ENCODE results near the gene EHBP1.

Gene EHBP1

DNA sequence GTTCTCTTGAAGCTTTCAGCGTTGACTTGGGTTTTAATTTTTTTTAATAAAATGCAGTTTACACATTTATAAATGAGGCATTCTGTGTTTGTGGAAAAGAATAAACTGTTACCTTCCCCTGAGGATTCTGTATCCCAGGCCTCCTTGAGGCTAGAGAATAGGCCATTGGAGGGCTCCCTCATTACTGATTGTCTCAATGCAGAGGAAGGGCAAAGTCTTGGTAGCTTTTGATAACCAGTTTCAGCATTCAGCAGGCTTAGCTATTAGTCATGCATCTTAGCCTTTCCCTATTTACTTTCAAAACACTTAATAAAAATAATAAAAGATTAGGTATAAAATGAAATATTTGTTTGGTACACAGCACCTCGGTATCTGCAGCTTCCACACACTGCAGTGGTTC, 287.0 kb downstream of the EHBP1 start:
- TF ChIP-seq, protein P1, sequence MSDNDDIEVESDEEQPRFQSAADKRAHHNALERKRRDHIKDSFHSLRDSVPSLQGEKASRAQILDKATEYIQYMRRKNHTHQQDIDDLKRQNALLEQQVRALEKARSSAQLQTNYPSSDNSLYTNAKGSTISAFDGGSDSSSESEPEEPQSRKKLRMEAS (IDR thresholded peaks at IDR 0.05; ENCODE audit: low read depth, low read length) = no peak
- TF ChIP-seq, protein P2, sequence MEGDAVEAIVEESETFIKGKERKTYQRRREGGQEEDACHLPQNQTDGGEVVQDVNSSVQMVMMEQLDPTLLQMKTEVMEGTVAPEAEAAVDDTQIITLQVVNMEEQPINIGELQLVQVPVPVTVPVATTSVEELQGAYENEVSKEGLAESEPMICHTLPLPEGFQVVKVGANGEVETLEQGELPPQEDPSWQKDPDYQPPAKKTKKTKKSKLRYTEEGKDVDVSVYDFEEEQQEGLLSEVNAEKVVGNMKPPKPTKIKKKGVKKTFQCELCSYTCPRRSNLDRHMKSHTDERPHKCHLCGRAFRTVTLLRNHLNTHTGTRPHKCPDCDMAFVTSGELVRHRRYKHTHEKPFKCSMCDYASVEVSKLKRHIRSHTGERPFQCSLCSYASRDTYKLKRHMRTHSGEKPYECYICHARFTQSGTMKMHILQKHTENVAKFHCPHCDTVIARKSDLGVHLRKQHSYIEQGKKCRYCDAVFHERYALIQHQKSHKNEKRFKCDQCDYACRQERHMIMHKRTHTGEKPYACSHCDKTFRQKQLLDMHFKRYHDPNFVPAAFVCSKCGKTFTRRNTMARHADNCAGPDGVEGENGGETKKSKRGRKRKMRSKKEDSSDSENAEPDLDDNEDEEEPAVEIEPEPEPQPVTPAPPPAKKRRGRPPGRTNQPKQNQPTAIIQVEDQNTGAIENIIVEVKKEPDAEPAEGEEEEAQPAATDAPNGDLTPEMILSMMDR (IDR thresholded peaks at IDR 0.05; ENCODE audit: low read depth, low read length) = no peak
- TF ChIP-seq MYC (IDR thresholded peaks at IDR 0.05; ENCODE audit: low read depth, low read length) (no peak), POLR2A (IDR thresholded peaks at IDR 0.05; ENCODE audit: extremely low read depth, insufficient read length) (no peak)
- no peak for DNase-seq (ENCODE audit: low read depth)

DNA sequence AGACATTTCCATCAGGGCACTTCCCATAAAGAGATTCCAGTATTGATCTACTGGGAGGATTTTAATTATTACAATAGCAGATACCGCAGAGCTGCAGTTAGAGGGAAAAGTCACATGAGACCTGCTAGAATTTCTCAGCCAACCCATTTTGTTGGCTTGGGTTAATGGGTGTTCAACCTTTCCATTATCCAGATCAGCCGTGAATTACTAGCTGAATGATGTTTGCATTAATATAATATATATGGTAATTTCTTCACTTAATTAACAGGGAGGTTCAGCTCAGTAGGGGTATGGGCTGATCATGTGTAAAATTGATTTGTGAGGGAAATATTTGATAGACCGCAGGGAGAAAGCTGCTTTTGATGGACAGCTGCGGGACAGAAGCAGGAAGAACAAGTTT, 288.7 kb downstream of the EHBP1 start:
- TF ChIP-seq MYC (IDR thresholded peaks at IDR 0.05; ENCODE audit: low read depth, low read length) = no peak
- TF ChIP-seq, protein P2 (IDR thresholded peaks at IDR 0.05; ENCODE audit: low read depth, low read length) = no peak
- no peak overlapping the region for H3K4me3 ChIP-seq (ENCODE audit: low read depth, low read length)
- DNase-seq (ENCODE audit: low read depth) = no peak

More for the DNA sequence above, 287.0 kb downstream of the EHBP1 start:
- H3K4me3 ChIP-seq (ENCODE audit: low read depth, low read length) = no peak overlapping the region

DNA sequence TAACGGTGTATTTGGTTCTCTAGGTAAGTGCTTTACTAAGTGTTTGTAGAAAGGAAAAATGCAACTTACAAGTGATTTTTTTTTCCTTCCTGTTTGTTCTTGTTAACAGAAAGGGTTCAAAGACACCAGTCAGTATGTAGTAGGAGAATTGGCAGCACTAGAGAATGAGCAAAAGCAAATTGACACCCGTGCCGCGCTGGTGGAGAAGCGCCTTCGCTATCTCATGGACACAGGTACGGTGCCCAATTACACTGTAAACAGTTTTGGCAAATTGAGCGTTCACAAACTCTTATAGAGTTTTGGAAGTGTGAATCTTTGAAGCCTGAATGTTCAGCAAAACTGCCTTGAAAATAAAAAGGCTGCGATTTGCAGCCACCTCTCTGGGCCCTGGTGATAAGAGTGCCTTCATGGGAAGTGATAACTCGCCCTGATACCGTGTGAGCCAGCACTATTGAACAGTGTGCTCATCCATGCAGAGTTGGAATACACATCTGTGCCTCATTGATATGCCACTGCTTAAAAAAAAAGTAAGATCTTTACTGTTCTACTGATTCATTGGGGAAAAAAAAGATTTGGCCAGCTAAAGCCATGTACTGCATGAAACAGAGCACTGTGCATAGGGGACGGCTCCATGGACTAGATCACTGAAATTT, 291.1 kb downstream of the EHBP1 start:
- TF ChIP-seq MYC (IDR thresholded peaks at IDR 0.05; ENCODE audit: low read depth, low read length) = no peak
- no peak for TF ChIP-seq POLR2A (IDR thresholded peaks at IDR 0.05; ENCODE audit: extremely low read depth, insufficient read length)
- TF ChIP-seq, protein P2 (IDR thresholded peaks at IDR 0.05; ENCODE audit: low read depth, low read length) = no peak
- TF ChIP-seq, protein P1 (IDR thresholded peaks at IDR 0.05; ENCODE audit: low read depth, low read length) = no peak
- H3K4me3 ChIP-seq (ENCODE audit: low read depth, low read length) = no peak overlapping the region
- no peak for DNase-seq (ENCODE audit: low read depth)

DNA sequence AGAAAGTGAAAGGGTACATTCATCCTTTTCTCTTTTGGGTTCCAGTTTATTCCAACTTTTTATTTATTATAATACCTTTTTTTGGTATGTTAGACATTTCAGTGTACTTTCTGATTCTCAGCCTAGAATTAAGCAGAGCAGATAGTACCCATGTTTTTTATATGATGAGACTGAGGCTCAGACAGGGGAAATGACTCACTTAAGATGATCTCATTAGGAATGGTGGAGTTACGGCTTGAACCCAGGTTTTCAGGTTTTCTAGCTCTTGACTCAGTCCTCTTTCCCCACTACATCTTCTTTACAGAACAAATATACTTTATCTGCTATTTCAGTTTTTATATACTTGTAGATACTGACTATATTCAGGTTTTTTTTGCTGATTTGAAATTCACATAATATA, 293.4 kb downstream of the EHBP1 start:
- no peak overlapping the region for H3K4me3 ChIP-seq (ENCODE audit: low read depth, low read length)
- DNase-seq (ENCODE audit: low read depth) = no peak
- TF ChIP-seq, protein P2 (IDR thresholded peaks at IDR 0.05; ENCODE audit: low read depth, low read length) = no peak
- TF ChIP-seq, protein P1 (IDR thresholded peaks at IDR 0.05; ENCODE audit: low read depth, low read length) = no peak
- TF ChIP-seq POLR2A (IDR thresholded peaks at IDR 0.05; ENCODE audit: extremely low read depth, insufficient read length) (no peak), MYC (IDR thresholded peaks at IDR 0.05; ENCODE audit: low read depth, low read length) (no peak)

DNA sequence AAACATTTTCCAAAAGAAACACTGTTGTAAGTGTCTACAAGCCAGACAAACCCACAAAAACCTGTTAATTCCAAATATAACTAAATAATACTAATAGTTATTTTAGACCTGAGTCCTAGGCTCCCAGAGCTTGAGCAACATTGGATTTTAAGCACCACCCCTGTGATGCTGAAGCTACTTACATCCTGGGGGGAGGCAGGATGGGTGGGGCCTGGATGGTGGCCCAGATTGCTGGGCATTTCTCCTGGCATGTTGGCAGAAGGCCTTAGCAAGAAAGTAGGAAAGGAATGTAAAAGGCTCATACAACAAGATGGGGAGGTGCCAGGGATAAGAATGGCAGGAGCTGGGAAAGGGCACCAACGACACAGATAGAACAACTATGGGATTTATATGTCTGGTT, 294.4 kb downstream of the EHBP1 start:
- no peak for DNase-seq (ENCODE audit: low read depth)
- TF ChIP-seq MYC (IDR thresholded peaks at IDR 0.05; ENCODE audit: low read depth, low read length) = no peak
- H3K4me3 ChIP-seq (ENCODE audit: low read depth, low read length) = no peak overlapping the region

DNA sequence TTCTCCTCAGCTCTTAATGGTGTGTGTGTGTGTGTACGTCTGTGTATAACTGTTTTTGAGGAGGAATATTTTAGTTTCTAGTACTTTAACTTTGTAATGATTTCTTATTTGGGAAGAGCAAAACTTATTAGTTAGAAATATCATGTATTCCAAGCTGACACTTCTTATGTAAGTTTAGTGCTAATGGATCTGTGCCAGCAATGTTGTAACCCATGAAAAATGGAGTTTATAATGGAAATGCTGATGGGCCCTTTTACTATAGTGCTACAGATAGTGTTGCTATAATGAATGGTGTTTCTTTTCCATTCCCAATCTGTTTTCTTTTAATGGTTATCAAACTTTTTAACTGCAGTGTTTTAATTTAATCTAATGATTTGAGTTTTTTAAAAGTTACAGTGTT, 295.3 kb downstream of the EHBP1 start:
- H3K4me3 ChIP-seq (ENCODE audit: low read depth, low read length) = no peak overlapping the region
- TF ChIP-seq, protein P1 (IDR thresholded peaks at IDR 0.05; ENCODE audit: low read depth, low read length) = no peak
- TF ChIP-seq POLR2A (IDR thresholded peaks at IDR 0.05; ENCODE audit: extremely low read depth, insufficient read length) = no peak
- no peak for TF ChIP-seq MYC (IDR thresholded peaks at IDR 0.05; ENCODE audit: low read depth, low read length)
- TF ChIP-seq, protein P2 (IDR thresholded peaks at IDR 0.05; ENCODE audit: low read depth, low read length) = no peak
- DNase-seq (ENCODE audit: low read depth) = no peak
